BJ (cell line): Measurements from ENCODE around the gene BCAM. TPM values are rescaled to one million over a fixed set of nuclear protein-coding genes. Genes with fewer than 3 reads are reported as not detected.
A peak's percentile ranks its signal among the peaks of the same experiment; 100 is the strongest.

ENCODE experiments used
- CTCF ChIA-PET: fragments of 350-600 bp; formaldehyde crosslinking; extraction: SDS; loops from one replicate; lab custom pipeline; 2021; ENCODE audit warnings: antibody characterized with exemption, inconsistent platforms; lab: Yijun Ruan, JAX
- POLR2A ChIA-PET: fragments of 300-600 bp; sonication (Branson Sonifier 250); formaldehyde crosslinking; extraction: SDS; loops from one replicate; lab custom pipeline; 2021; ENCODE audit warnings: antibody characterized with exemption; lab: Charles Lee
- DNase-seq: peaks from one replicate; pipeline ENCODE4 v3.0.0-alpha.2; 2011; ENCODE audit warnings: low read depth
- H3K27me3 ChIP-seq: 2 replicates; pipeline ENCODE4 v1.6.0; 2011; ENCODE audit warnings: low read length; ENCODE audit not compliant: control insufficient read depth, insufficient read depth
- H3K36me3 ChIP-seq: 2 replicates; pipeline ENCODE4 v1.5.1; 2011; ENCODE audit warnings: low read length; ENCODE audit not compliant: control insufficient read depth, insufficient read depth
- H3K4me3 ChIP-seq: 2 replicates; pipeline ENCODE4 v1.5.1; 2011; ENCODE audit warnings: low read depth, mild to moderate bottlenecking, control low read depth, low read length
- CTCF ChIP-seq: IDR thresholded peaks from 2 replicates; pipeline ENCODE4 v1.5.1; 2011; ENCODE audit warnings: low read depth, mild to moderate bottlenecking, control low read depth, inconsistent platforms, low read length, moderate library complexity; ENCODE audit not compliant: insufficient read depth
- polyA plus RNA-seq: library from polyadenylated mRNA; depleted of rRNA; stranded (reverse); fragments of >200 nt; gene quantifications from 2 replicates; pipeline ENCODE4 v1.2.3, GENCODE V29; 2011

Gene BCAM
- polyA plus RNA-seq, 1 experiment, result 8.9 TPM

- Histone ChIP-seq H3K27me3 (peaks cover 5% of the 10 kb centered on the region; the same call in 1 of the 2 replicates), H3K36me3 (no peaks in the 10 kb centered on the region), H3K4me3 (no peak overlapping the region)
- CTCF ChIA-PET, result interaction anchor here (1.4 kb wide), 1 partner anchor 269 kb away, joined by 5 read pairs; no protein-coding TSS in a partner anchor
- POLR2A ChIA-PET, result no interaction called here
- TF ChIP-seq CTCF, result no peak
- no peak for DNase-seq
These were observed 30.4 kb downstream of the BCAM start for GRCh38 chr19:44839276-44839675.

GRCh38 chr19:44840811-44841210 is 31.9 kb downstream of the BCAM start:
- POLR2A ChIA-PET, result no interaction called here
- no peaks in the 10 kb centered on the region for H3K27me3 ChIP-seq
- H3K4me3 ChIP-seq, result no peak overlapping the region
- no peaks in the 10 kb centered on the region for H3K36me3 ChIP-seq
- DNase-seq, result no peak
- no peak for TF ChIP-seq CTCF
- CTCF ChIA-PET, result interaction anchor here (0.6 kb wide), 1 partner anchor 18 kb away, joined by 3 read pairs; no protein-coding TSS in a partner anchor

GRCh38 chr19:44841231-44841630 is 32.3 kb downstream of the BCAM start:
- Histone ChIP-seq H3K36me3 (no peaks in the 10 kb centered on the region), H3K4me3 (no peak overlapping the region), H3K27me3 (no peaks in the 10 kb centered on the region)
- DNase-seq, result no peak
- POLR2A ChIA-PET, result no interaction called here
- no peak for TF ChIP-seq CTCF
- CTCF ChIA-PET, result interaction anchor here (0.6 to 1.0 kb wide), 2 partner anchors 19 to 57 kb away, joined by 3 read pairs; no protein-coding TSS in a partner anchor

- ChIA-PET CTCF (interaction anchor here (0.9 to 4.2 kb wide), 6 partner anchors 40 to 155 kb away, joined by 4 to 30 read pairs (median 6); no protein-coding TSS in a partner anchor), POLR2A (interaction anchor here (0.6 to 0.7 kb wide), 2 partner anchors 96 to 124 kb away, joined by 8 to 15 read pairs; no protein-coding TSS in a partner anchor)
- no peaks in the 10 kb centered on the region for H3K27me3 ChIP-seq
- peak overlapping the region; percentile 64 for H3K4me3 ChIP-seq
- H3K36me3 ChIP-seq, result no peaks in the 10 kb centered on the region
- no peak for TF ChIP-seq CTCF
- no peak for DNase-seq
These were observed 36.3 kb downstream of the BCAM start for GRCh38 chr19:44845286-44845611.

- peak; percentile 81 for DNase-seq
These were observed 36.9 kb downstream of the BCAM start, which contains the start of gene NECTIN2 for GRCh38 chr19:44845612-44846454. NECTIN2 (plus strand) TSS chr19:44846297; CDS start chr19:44846526, 229 bp downstream.

More at GRCh38 chr19:44845612-44846454, 36.9 kb downstream of the BCAM start, which contains the start of gene NECTIN2:
- Histone ChIP-seq H3K4me3 (peak within 1 kb of the TSS; percentile 69), H3K27me3 (no peaks in the 10 kb centered on the region), H3K36me3 (no peaks in the 10 kb centered on the region)
- TF ChIP-seq CTCF, result peak; percentile 84
- ChIA-PET POLR2A (interaction anchor here (0.6 to 0.7 kb wide), 2 partner anchors 96 to 124 kb away, joined by 8 to 15 read pairs; no protein-coding TSS in a partner anchor), CTCF (interaction anchor here (0.6 to 4.2 kb wide), 21 partner anchors 10 to 275 kb away, joined by 3 to 30 read pairs (median 4); no protein-coding TSS in a partner anchor)
